22Rv1 (cell line): ENCODE data around the gene EMC9.

Source experiments
- ZFX ChIP-seq: fragments of 450-650 bp; IDR thresholded peaks from 2 replicates; pipeline ENCODE4 v1.6.1; 2017; ENCODE audit warnings: antibody characterized with exemption, borderline replicate concordance
- TF ChIP-seq, protein P1 (sequence below): fragments of 450-650 bp; IDR thresholded peaks from 2 replicates; pipeline ENCODE4 v1.5.1; 2017; ENCODE audit warnings: mild to moderate bottlenecking

GRCh38 chr14:24121210-24121609 lies 20.2 kb downstream of the EMC9 start:
- TF ChIP-seq, protein P1, sequence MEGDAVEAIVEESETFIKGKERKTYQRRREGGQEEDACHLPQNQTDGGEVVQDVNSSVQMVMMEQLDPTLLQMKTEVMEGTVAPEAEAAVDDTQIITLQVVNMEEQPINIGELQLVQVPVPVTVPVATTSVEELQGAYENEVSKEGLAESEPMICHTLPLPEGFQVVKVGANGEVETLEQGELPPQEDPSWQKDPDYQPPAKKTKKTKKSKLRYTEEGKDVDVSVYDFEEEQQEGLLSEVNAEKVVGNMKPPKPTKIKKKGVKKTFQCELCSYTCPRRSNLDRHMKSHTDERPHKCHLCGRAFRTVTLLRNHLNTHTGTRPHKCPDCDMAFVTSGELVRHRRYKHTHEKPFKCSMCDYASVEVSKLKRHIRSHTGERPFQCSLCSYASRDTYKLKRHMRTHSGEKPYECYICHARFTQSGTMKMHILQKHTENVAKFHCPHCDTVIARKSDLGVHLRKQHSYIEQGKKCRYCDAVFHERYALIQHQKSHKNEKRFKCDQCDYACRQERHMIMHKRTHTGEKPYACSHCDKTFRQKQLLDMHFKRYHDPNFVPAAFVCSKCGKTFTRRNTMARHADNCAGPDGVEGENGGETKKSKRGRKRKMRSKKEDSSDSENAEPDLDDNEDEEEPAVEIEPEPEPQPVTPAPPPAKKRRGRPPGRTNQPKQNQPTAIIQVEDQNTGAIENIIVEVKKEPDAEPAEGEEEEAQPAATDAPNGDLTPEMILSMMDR, result no peak
- no peak for TF ChIP-seq ZFX
